ENCODE measurements around the gene PDLIM5. TPM values are rescaled to one million over a fixed set of nuclear protein-coding genes. Genes with fewer than 3 reads are reported as not detected.

Gene PDLIM5
- total and polyA plus RNA-seq, 4 donors: 64.4 to 762 (median 228) TPM

GRCh38 chr4:94459462-94460161, 7.9 kb downstream of the PDLIM5 start:
- H3K4me3 ChIP-seq (ENCODE audit: low read length in 2 of 2): peak overlapping the region in 1 of 2 donors; percentile 26
- H3K36me3 ChIP-seq (ENCODE audit: control insufficient read depth in 1 of 2, insufficient read depth in 2 of 2, low read length in 1 of 2): peaks cover 0 to 2% of the 10 kb centered on the region in 2 donors
- DNase-seq: no peak
- intact Hi-C loops (cut with DNase I): loop anchor here in 1 of 2 donors (5.0 kb wide), 1 partner anchor 38 kb away; no protein-coding TSS in a partner anchor
- ATAC-seq (ENCODE audit: low FRiP score): no peak
- H3K9me3 ChIP-seq (ENCODE audit: control insufficient read depth, low read length): no peaks in the 10 kb centered on the region
- H3K4me1 ChIP-seq (ENCODE audit: control insufficient read depth in 1 of 2, insufficient read depth in 2 of 2, low read length in 2 of 2): peaks cover 0 to 8% of the 10 kb centered on the region in 2 donors
- H3K27me3 ChIP-seq (ENCODE audit: control insufficient read depth in 1 of 2, insufficient read depth in 2 of 2, low read length in 1 of 2): no peaks in the 10 kb centered on the region
- WGBS, 2 donors: 37 to 38% methylated on average over 4 of the region's 4 CpGs
- peak overlapping the region; percentile 57 to 93 for H3K27ac ChIP-seq (ENCODE audit: low read depth in 1 of 2, low read length in 2 of 2)

- WGBS, 2 donors: 83 to 87% methylated on average over 2 of the region's 2 CpGs
- Histone ChIP-seq H3K27ac (ENCODE audit: low read depth in 1 of 2, low read length in 2 of 2) (no peak overlapping the region), H3K4me3 (ENCODE audit: low read length in 2 of 2) (no peak overlapping the region), H3K27me3 (ENCODE audit: control insufficient read depth in 1 of 2, insufficient read depth in 2 of 2, low read length in 1 of 2) (no peaks in the 10 kb centered on the region), H3K9me3 (ENCODE audit: control insufficient read depth, low read length) (no peaks in the 10 kb centered on the region), H3K36me3 (ENCODE audit: control insufficient read depth in 1 of 2, insufficient read depth in 2 of 2, low read length in 1 of 2) (peaks cover 0 to 2% of the 10 kb centered on the region in 2 donors), H3K4me1 (ENCODE audit: control insufficient read depth in 1 of 2, insufficient read depth in 2 of 2, low read length in 2 of 2) (peaks cover 3 to 8% of the 10 kb centered on the region in 2 donors)
- no peak for DNase-seq
- no peak for ATAC-seq (ENCODE audit: low FRiP score)
- intact Hi-C loops (cut with DNase I): no loop called here
These were observed 9.8 kb downstream of the PDLIM5 start for GRCh38 chr4:94461506-94461905.

GRCh38 chr4:94462572-94462971, 10.8 kb downstream of the PDLIM5 start:
- Histone ChIP-seq H3K4me3 (ENCODE audit: low read length in 2 of 2) (no peak overlapping the region), H3K36me3 (ENCODE audit: control insufficient read depth in 1 of 2, insufficient read depth in 2 of 2, low read length in 1 of 2) (no peaks in the 10 kb centered on the region), H3K27ac (ENCODE audit: low read depth in 1 of 2, low read length in 2 of 2) (no peak overlapping the region), H3K27me3 (ENCODE audit: control insufficient read depth in 1 of 2, insufficient read depth in 2 of 2, low read length in 1 of 2) (no peaks in the 10 kb centered on the region), H3K4me1 (ENCODE audit: control insufficient read depth in 1 of 2, insufficient read depth in 2 of 2, low read length in 2 of 2) (peaks cover 3 to 8% of the 10 kb centered on the region in 2 donors), H3K9me3 (ENCODE audit: control insufficient read depth, low read length) (no peaks in the 10 kb centered on the region)
- ATAC-seq (ENCODE audit: low FRiP score): no peak
- intact Hi-C loops (cut with DNase I): no loop called here
- WGBS, 2 donors: 78 to 87% methylated on average over 1 of the region's 1 CpG
- no peak for DNase-seq

GRCh38 chr4:94463771-94464170, 12.0 kb downstream of the PDLIM5 start:
- intact Hi-C loops (cut with DNase I): no loop called here
- Histone ChIP-seq H3K4me3 (ENCODE audit: low read length in 2 of 2) (no peak overlapping the region), H3K27ac (ENCODE audit: low read depth in 1 of 2, low read length in 2 of 2) (no peak overlapping the region), H3K27me3 (ENCODE audit: control insufficient read depth in 1 of 2, insufficient read depth in 2 of 2, low read length in 1 of 2) (no peaks in the 10 kb centered on the region), H3K36me3 (ENCODE audit: control insufficient read depth in 1 of 2, insufficient read depth in 2 of 2, low read length in 1 of 2) (no peaks in the 10 kb centered on the region), H3K4me1 (ENCODE audit: control insufficient read depth in 1 of 2, insufficient read depth in 2 of 2, low read length in 2 of 2) (peaks cover 3 to 7% of the 10 kb centered on the region in 2 donors), H3K9me3 (ENCODE audit: control insufficient read depth, low read length) (no peaks in the 10 kb centered on the region)
- ATAC-seq (ENCODE audit: low FRiP score) (no peak), DNase-seq (no peak)
- 76 to 81% methylated on average over 1 of the region's 1 CpG for WGBS, 2 donors

GRCh38 chr4:94466371-94466770, 14.6 kb downstream of the PDLIM5 start:
- Histone ChIP-seq H3K4me3 (ENCODE audit: low read length in 2 of 2) (no peak overlapping the region), H3K9me3 (ENCODE audit: control insufficient read depth, low read length) (no peaks in the 10 kb centered on the region), H3K27ac (ENCODE audit: low read depth in 1 of 2, low read length in 2 of 2) (peak overlapping the region in 1 of 2 donors; percentile 28), H3K36me3 (ENCODE audit: control insufficient read depth in 1 of 2, insufficient read depth in 2 of 2, low read length in 1 of 2) (no peaks in the 10 kb centered on the region), H3K27me3 (ENCODE audit: control insufficient read depth in 1 of 2, insufficient read depth in 2 of 2, low read length in 1 of 2) (no peaks in the 10 kb centered on the region), H3K4me1 (ENCODE audit: control insufficient read depth in 1 of 2, insufficient read depth in 2 of 2, low read length in 2 of 2) (peaks cover 3 to 8% of the 10 kb centered on the region in 2 donors)
- intact Hi-C loops (cut with DNase I): no loop called here
- no peak for ATAC-seq (ENCODE audit: low FRiP score)
- DNase-seq: no peak

- H3K4me1 ChIP-seq (ENCODE audit: control insufficient read depth in 1 of 2, insufficient read depth in 2 of 2, low read length in 2 of 2): peaks cover 3 to 8% of the 10 kb centered on the region in 2 donors
These were observed 15.2 kb downstream of the PDLIM5 start for GRCh38 chr4:94466923-94467322.

GRCh38 chr4:94468093-94468769, 16.5 kb downstream of the PDLIM5 start:
- Histone ChIP-seq H3K27ac (ENCODE audit: low read depth in 1 of 2, low read length in 2 of 2) (no peak overlapping the region), H3K4me1 (ENCODE audit: control insufficient read depth in 1 of 2, insufficient read depth in 2 of 2, low read length in 2 of 2) (peaks cover 3 to 10% of the 10 kb centered on the region in 2 donors), H3K27me3 (ENCODE audit: control insufficient read depth in 1 of 2, insufficient read depth in 2 of 2, low read length in 1 of 2) (no peaks in the 10 kb centered on the region), H3K36me3 (ENCODE audit: control insufficient read depth in 1 of 2, insufficient read depth in 2 of 2, low read length in 1 of 2) (no peaks in the 10 kb centered on the region), H3K9me3 (ENCODE audit: control insufficient read depth, low read length) (no peaks in the 10 kb centered on the region), H3K4me3 (ENCODE audit: low read length in 2 of 2) (no peak overlapping the region)
- DNase-seq: no peak
- 68 to 71% methylated on average over 4 of the region's 4 CpGs for WGBS, 2 donors
- intact Hi-C loops (cut with DNase I): no loop called here
- ATAC-seq (ENCODE audit: low FRiP score): no peak

More at GRCh38 chr4:94466923-94467322, 15.2 kb downstream of the PDLIM5 start:
- Histone ChIP-seq H3K4me3 (ENCODE audit: low read length in 2 of 2) (no peak overlapping the region), H3K36me3 (ENCODE audit: control insufficient read depth in 1 of 2, insufficient read depth in 2 of 2, low read length in 1 of 2) (no peaks in the 10 kb centered on the region), H3K27ac (ENCODE audit: low read depth in 1 of 2, low read length in 2 of 2) (no peak overlapping the region), H3K9me3 (ENCODE audit: control insufficient read depth, low read length) (no peaks in the 10 kb centered on the region), H3K27me3 (ENCODE audit: control insufficient read depth in 1 of 2, insufficient read depth in 2 of 2, low read length in 1 of 2) (no peaks in the 10 kb centered on the region)
- DNase-seq: no peak
- ATAC-seq (ENCODE audit: low FRiP score): no peak
- intact Hi-C loops (cut with DNase I): no loop called here
- WGBS, 2 donors: 7 to 9% methylated on average over 2 of the region's 2 CpGs

GRCh38 chr4:94469221-94469784, 17.6 kb downstream of the PDLIM5 start:
- ATAC-seq (ENCODE audit: low FRiP score): no peak
- no peaks in the 10 kb centered on the region for H3K9me3 ChIP-seq (ENCODE audit: control insufficient read depth, low read length)
- no peaks in the 10 kb centered on the region for H3K36me3 ChIP-seq (ENCODE audit: control insufficient read depth in 1 of 2, insufficient read depth in 2 of 2, low read length in 1 of 2)
- intact Hi-C loops (cut with DNase I): no loop called here
- no peak overlapping the region for H3K4me3 ChIP-seq (ENCODE audit: low read length in 2 of 2)
- peaks cover 3 to 10% of the 10 kb centered on the region in 2 donors for H3K4me1 ChIP-seq (ENCODE audit: control insufficient read depth in 1 of 2, insufficient read depth in 2 of 2, low read length in 2 of 2)
- 4 to 8% methylated on average over 1 of the region's 1 CpG for WGBS, 2 donors
- H3K27ac ChIP-seq (ENCODE audit: low read depth in 1 of 2, low read length in 2 of 2): peak overlapping the region in 1 of 2 donors; percentile 1
- H3K27me3 ChIP-seq (ENCODE audit: control insufficient read depth in 1 of 2, insufficient read depth in 2 of 2, low read length in 1 of 2): no peaks in the 10 kb centered on the region
- DNase-seq: no peak
